HL-60 (cell line): Measurements from ENCODE around the gene CCL14.
"Not testable (repeated sequence)": the region's sequence is repeated elsewhere in the genome, so short reads cannot be mapped to it uniquely, and the experiment has no call there.

ENCODE experiments used
- DNase-seq, 2 experiments: peaks; one replicate each; pipeline ENCODE4 v3.0.0-alpha.2; 2010 to 2020; ENCODE audit warnings: low read depth in 1 of 2, low spot score in 1 of 2
- H3K27ac ChIP-seq: fragments of 250-450 bp; sonication (Bioruptor Pico); replicated peaks from 2 replicates; pipeline ENCODE4 v1.5.1; 2020; ENCODE audit warnings: mild to moderate bottlenecking, moderate library complexity
- H3K27me3 ChIP-seq: fragments of 250-450 bp; sonication (Bioruptor Pico); 2 replicates; pipeline ENCODE4 v1.5.1; 2021; ENCODE audit warnings: mild to moderate bottlenecking, moderate library complexity; ENCODE audit not compliant: insufficient read depth, poor library complexity, severe bottlenecking
- H3K4me3 ChIP-seq: replicated peaks from 2 replicates; pipeline ENCODE4 v1.5.1; 2011; ENCODE audit warnings: mild to moderate bottlenecking, control low read depth, low read length; ENCODE audit not compliant: insufficient read depth
- GABPA ChIP-seq: IDR thresholded peaks from 2 replicates; pipeline ENCODE4 v1.6.1; 2012; ENCODE audit warnings: low read depth
- POLR2AphosphoS5 ChIP-seq: IDR thresholded peaks from 2 replicates; pipeline ENCODE4 v1.6.1; 2012; ENCODE audit warnings: low read depth
- SPI1 ChIP-seq: IDR thresholded peaks from 2 replicates; pipeline ENCODE4 v1.6.1; 2012; ENCODE audit warnings: low read depth, mild to moderate bottlenecking, borderline replicate concordance
- TF ChIP-seq, protein P1 (sequence below): IDR thresholded peaks from 2 replicates; pipeline ENCODE4 v1.6.1; 2012; ENCODE audit warnings: low read depth; ENCODE audit not compliant: insufficient replicate concordance
- TF ChIP-seq, protein P2 (sequence below): IDR thresholded peaks from one replicate; pipeline ENCODE4 v1.5.1; 2011; ENCODE audit warnings: low read length, control low read depth, inconsistent platforms; ENCODE audit not compliant: insufficient read depth

Gene CCL14

DNA sequence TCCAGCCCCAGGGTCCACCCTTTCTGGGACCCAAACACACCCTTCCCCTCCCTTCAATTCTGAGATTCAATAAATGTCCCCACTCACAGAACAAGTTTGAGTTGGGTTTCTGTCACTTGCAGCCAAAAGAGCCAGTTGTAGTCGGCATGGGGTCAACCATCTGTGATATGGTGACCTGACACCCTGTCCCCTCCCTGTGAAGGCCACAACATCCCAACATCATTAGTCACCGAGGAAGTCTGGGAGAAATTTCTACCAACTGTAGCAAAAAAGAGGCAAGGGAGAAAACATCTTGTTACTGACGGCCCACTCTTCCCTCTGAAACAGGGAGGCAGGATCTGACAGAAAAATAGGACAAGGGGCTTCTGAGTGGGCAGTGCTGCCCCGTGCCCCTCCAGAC lies 42.4 kb downstream of the CCL14 start:
- no peak overlapping the region for H3K27ac ChIP-seq
- no peak for DNase-seq
- TF ChIP-seq SPI1 (no peak), GABPA (no peak), POLR2AphosphoS5 (no peak)
- TF ChIP-seq, protein P1, sequence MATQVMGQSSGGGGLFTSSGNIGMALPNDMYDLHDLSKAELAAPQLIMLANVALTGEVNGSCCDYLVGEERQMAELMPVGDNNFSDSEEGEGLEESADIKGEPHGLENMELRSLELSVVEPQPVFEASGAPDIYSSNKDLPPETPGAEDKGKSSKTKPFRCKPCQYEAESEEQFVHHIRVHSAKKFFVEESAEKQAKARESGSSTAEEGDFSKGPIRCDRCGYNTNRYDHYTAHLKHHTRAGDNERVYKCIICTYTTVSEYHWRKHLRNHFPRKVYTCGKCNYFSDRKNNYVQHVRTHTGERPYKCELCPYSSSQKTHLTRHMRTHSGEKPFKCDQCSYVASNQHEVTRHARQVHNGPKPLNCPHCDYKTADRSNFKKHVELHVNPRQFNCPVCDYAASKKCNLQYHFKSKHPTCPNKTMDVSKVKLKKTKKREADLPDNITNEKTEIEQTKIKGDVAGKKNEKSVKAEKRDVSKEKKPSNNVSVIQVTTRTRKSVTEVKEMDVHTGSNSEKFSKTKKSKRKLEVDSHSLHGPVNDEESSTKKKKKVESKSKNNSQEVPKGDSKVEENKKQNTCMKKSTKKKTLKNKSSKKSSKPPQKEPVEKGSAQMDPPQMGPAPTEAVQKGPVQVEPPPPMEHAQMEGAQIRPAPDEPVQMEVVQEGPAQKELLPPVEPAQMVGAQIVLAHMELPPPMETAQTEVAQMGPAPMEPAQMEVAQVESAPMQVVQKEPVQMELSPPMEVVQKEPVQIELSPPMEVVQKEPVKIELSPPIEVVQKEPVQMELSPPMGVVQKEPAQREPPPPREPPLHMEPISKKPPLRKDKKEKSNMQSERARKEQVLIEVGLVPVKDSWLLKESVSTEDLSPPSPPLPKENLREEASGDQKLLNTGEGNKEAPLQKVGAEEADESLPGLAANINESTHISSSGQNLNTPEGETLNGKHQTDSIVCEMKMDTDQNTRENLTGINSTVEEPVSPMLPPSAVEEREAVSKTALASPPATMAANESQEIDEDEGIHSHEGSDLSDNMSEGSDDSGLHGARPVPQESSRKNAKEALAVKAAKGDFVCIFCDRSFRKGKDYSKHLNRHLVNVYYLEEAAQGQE: no peak
- TF ChIP-seq, protein P2, sequence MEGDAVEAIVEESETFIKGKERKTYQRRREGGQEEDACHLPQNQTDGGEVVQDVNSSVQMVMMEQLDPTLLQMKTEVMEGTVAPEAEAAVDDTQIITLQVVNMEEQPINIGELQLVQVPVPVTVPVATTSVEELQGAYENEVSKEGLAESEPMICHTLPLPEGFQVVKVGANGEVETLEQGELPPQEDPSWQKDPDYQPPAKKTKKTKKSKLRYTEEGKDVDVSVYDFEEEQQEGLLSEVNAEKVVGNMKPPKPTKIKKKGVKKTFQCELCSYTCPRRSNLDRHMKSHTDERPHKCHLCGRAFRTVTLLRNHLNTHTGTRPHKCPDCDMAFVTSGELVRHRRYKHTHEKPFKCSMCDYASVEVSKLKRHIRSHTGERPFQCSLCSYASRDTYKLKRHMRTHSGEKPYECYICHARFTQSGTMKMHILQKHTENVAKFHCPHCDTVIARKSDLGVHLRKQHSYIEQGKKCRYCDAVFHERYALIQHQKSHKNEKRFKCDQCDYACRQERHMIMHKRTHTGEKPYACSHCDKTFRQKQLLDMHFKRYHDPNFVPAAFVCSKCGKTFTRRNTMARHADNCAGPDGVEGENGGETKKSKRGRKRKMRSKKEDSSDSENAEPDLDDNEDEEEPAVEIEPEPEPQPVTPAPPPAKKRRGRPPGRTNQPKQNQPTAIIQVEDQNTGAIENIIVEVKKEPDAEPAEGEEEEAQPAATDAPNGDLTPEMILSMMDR: no peak
- no peaks in the 10 kb centered on the region for H3K27me3 ChIP-seq
- no peak overlapping the region for H3K4me3 ChIP-seq

DNA sequence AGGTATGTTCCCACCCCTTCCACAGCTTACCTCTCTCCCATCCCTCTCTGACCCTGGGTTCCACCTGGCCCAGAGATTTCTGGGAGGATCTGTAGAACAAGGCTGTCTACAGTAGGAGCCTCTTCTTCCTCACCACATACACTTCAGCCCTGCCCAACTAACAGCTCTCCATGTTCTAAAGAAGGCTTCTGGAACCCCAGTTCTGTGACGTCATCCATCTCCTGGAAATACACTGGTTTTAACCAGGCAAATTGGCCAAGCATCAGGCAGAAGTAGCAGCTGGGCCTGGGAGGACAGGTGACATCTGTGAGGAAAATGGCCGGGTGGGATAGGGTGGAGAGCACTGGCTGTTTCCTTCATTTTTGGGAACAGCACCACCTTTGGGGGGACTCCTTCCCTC lies 43.0 kb downstream of the CCL14 start, which contains the start of gene LYZL6:
Gene LYZL6 (minus strand): TSS at position 177 of the 400 bp plus-strand sequence. CDS start 4,357 bp downstream, outside the sequence.
- no peaks in the 10 kb centered on the region for H3K27me3 ChIP-seq
- no peak for DNase-seq
- no peak within 1 kb of the TSS for H3K27ac ChIP-seq
- no peak within 1 kb of the TSS for H3K4me3 ChIP-seq
- TF ChIP-seq GABPA (no peak), POLR2AphosphoS5 (no peak), SPI1 (no peak)
- TF ChIP-seq, protein P1: no peak
- TF ChIP-seq, protein P2: no peak

DNA sequence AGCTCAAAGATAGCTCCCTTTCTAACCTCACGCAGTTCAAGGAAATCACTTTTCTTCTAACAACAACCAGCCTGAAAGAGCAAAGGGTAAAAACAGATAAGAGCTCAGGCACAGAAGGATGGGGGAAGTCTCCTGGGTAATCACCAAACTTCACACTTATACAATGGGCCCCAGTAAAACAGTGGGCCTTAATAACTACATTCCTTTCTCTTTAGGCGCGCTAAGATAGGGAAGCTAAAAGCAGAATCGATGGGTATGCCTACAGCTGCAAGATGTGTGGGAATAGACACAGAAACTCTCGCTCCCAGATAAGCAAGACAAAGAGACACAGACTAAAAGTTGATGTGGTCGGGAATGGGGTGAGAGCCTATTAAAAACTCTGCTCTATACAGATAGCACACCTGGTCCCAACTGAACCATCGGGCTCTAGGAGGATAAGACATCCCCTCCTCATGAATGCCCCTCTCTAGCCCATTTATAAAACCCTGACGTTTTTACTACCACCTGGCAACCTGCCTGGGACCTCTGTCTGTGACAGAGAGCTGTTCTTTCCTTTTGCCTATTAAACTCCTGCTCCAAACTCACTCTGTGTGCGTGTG lies 43.8 kb downstream of the CCL14 start:
- no peak for DNase-seq
- Histone ChIP-seq H3K4me3 (no peak overlapping the region), H3K27ac (no peak overlapping the region), H3K27me3 (no peaks in the 10 kb centered on the region)
- TF ChIP-seq, protein P1: no peak
- TF ChIP-seq GABPA (no peak), POLR2AphosphoS5 (no peak), SPI1 (no peak)
- TF ChIP-seq, protein P2: no peak

DNA sequence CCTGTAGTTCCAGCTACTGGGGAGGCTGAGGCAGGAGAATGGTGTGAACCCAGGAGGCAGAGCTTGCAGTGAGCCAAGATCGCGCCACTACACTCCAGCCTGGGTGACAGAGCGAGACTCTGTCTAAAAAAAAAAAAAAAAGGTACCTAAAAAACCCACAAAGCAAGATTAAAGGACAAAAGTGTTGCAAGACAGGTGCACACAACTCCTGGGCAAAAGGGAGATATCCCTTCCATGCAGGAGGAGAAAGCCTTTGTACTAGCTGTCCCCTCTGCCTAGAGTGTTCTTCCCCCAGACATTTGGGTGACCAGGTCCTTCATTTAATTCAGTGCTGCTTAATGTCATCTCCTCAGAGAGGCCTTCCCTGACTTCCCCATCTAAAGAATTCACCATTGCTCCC lies 48.0 kb downstream of the CCL14 start:
- H3K4me3 ChIP-seq, H3K27ac ChIP-seq, DNase-seq, H3K27me3 ChIP-seq: not testable (repeated sequence)
